Activated CD4-positive, alpha-beta T cell treated with anti-CD3 and anti-CD28 coated beads, Interleukin-10, Interleukin-2, amounts not matched to agents 100 ng/mL and 50 ng/mL, durations not matched to agents 16 hours and 8 hours (primary cell): ENCODE results near the gene DYRK1A.
A peak's percentile ranks its signal among the peaks of the same experiment; 100 is the strongest.

Experiments
- DNase-seq: peaks from one replicate; pipeline ENCODE4 v3.0.0-alpha.2; 2020

DYRK1A gene

GRCh38 chr21:37450445-37450941 is 83.9 kb downstream of the DYRK1A start:
- peak; percentile 25 for DNase-seq

GRCh38 chr21:37451446-37451845 is 84.9 kb downstream of the DYRK1A start:
- no peak for DNase-seq

- no peak for DNase-seq
Observed at GRCh38 chr21:37452227-37452626, 85.7 kb downstream of the DYRK1A start.

GRCh38 chr21:37453350-37453749 is 86.8 kb downstream of the DYRK1A start:
- DNase-seq = no peak

GRCh38 chr21:37454869-37455503 is 88.4 kb downstream of the DYRK1A start:
- DNase-seq = no peak

GRCh38 chr21:37455504-37455911 is 88.9 kb downstream of the DYRK1A start:
- DNase-seq = peak; percentile 50

GRCh38 chr21:37458669-37459276 is 92.2 kb downstream of the DYRK1A start:
- no peak for DNase-seq

- no peak for DNase-seq
Observed at GRCh38 chr21:37459575-37459974, 93.0 kb downstream of the DYRK1A start.

- DNase-seq = no peak
Observed at GRCh38 chr21:37460196-37460595, 93.6 kb downstream of the DYRK1A start.

GRCh38 chr21:37461479-37461878 is 94.9 kb downstream of the DYRK1A start:
- DNase-seq = peak; percentile 37

- no peak for DNase-seq
Observed at GRCh38 chr21:37462087-37462861, 95.7 kb downstream of the DYRK1A start.

- peak; percentile 58 for DNase-seq
Observed at GRCh38 chr21:37463083-37463801, 96.7 kb downstream of the DYRK1A start.

- no peak for DNase-seq
Observed at GRCh38 chr21:37467082-37467481, 100.5 kb downstream of the DYRK1A start.

- DNase-seq = no peak
Observed at GRCh38 chr21:37468909-37469308, 102.3 kb downstream of the DYRK1A start.

- DNase-seq = no peak
Observed at GRCh38 chr21:37469441-37469840, 102.9 kb downstream of the DYRK1A start.

GRCh38 chr21:37472581-37472980 is 106.0 kb downstream of the DYRK1A start:
- no peak for DNase-seq

- DNase-seq = no peak
Observed at GRCh38 chr21:37473491-37473890, 106.9 kb downstream of the DYRK1A start.

GRCh38 chr21:37474342-37474741 is 107.8 kb downstream of the DYRK1A start:
- no peak for DNase-seq

- DNase-seq = no peak
Observed at GRCh38 chr21:37475186-37475868, 108.8 kb downstream of the DYRK1A start.

GRCh38 chr21:37478794-37479193 is 112.2 kb downstream of the DYRK1A start:
- no peak for DNase-seq

- DNase-seq = no peak
Observed at GRCh38 chr21:37483776-37484175, 117.2 kb downstream of the DYRK1A start.
